PC-9 (cell line): ENCODE measurements around the gene CROCC2.

ENCODE experiments used
- EZH2 ChIP-seq: fragments of 200-600 bp; sonication (generic); IDR thresholded peaks from 2 replicates; pipeline ENCODE4 v1.8.0; 2017; ENCODE audit warnings: antibody characterized with exemption, low read depth
- TF ChIP-seq, protein P1 (sequence below): fragments of 200-600 bp; sonication (generic); conservative IDR thresholded peaks from 2 replicates; pipeline ENCODE4 v1.6.1; 2017; ENCODE audit warnings: mixed run types, antibody characterized with exemption, mild to moderate bottlenecking, moderate library complexity

DNA sequence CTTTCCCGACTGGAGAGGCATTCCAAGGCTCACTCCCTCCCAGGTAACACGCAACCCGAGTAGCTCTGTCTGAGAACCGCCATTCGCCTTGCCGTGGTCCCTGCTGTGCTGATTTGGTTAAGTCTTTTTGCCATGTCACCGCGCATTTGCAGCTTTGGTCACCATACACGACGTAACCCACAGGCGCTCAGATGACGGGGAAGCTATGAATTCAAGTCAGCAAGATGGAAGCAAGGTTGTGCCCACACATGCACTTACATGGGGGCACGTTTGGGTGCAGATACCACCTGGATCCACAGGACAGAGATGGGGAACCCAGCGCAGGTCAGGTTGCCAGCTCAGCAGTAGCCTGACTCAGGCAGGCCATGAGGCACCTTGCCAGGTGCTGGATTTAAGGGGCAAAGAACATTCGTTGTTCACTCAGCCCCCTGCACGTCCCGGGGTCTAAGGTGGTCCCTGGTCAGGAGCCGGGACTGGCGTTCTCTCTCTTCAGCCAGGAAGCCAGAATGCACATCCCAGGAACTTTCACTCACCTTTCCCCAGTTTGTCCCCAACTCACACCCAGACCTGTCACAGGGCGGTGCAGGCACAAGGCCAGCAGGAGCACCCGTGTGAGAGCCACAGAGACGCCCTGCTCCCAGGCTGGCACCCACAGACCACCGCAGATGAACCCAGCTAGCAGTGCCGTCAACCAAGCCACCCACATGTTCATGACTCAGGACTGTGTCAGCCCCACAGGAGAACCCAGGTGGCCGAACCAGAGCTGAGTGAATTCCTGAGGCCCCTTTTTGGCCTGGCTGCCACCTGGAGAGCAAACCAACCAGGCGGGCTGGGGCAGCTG is 112.1 kb downstream of the CROCC2 start:
- TF ChIP-seq EZH2, result no peak
- TF ChIP-seq, protein P1, sequence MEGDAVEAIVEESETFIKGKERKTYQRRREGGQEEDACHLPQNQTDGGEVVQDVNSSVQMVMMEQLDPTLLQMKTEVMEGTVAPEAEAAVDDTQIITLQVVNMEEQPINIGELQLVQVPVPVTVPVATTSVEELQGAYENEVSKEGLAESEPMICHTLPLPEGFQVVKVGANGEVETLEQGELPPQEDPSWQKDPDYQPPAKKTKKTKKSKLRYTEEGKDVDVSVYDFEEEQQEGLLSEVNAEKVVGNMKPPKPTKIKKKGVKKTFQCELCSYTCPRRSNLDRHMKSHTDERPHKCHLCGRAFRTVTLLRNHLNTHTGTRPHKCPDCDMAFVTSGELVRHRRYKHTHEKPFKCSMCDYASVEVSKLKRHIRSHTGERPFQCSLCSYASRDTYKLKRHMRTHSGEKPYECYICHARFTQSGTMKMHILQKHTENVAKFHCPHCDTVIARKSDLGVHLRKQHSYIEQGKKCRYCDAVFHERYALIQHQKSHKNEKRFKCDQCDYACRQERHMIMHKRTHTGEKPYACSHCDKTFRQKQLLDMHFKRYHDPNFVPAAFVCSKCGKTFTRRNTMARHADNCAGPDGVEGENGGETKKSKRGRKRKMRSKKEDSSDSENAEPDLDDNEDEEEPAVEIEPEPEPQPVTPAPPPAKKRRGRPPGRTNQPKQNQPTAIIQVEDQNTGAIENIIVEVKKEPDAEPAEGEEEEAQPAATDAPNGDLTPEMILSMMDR, result no peak
